Neuronal stem cell (in vitro differentiated cells): ENCODE measurements around the gene CHCHD4.

Experiments
- DNase-seq: peaks from one replicate; pipeline ENCODE4 v3.0.0-alpha.2; 2013; ENCODE audit warnings: low spot score
- H2AFZ ChIP-seq: one replicate; pipeline ENCODE4 v1.6.1; 2013; ENCODE audit warnings: mild to moderate bottlenecking, low read length, inconsistent platforms
- H2AK5ac ChIP-seq: 2 replicates; pipeline ENCODE4 v1.6.1; 2013; ENCODE audit warnings: low read depth, mild to moderate bottlenecking, inconsistent platforms, low read length, moderate library complexity, mixed read lengths
- H2BK120ac ChIP-seq: 2 replicates; pipeline ENCODE4 v1.6.1; 2013; ENCODE audit warnings: low read depth, mild to moderate bottlenecking, inconsistent platforms, low read length, moderate library complexity, mixed read lengths
- H2BK12ac ChIP-seq: one replicate; pipeline ENCODE4 v1.6.1; 2013; ENCODE audit warnings: low read length, inconsistent platforms
- H2BK15ac ChIP-seq: 2 replicates; pipeline ENCODE4 v1.6.1; 2013; ENCODE audit warnings: mild to moderate bottlenecking, low read length, inconsistent platforms, mixed read lengths
- H2BK5ac ChIP-seq: one replicate; pipeline ENCODE4 v1.6.1; 2013; ENCODE audit warnings: inconsistent platforms, mild to moderate bottlenecking, low read length, moderate library complexity
- H3K14ac ChIP-seq: one replicate; pipeline ENCODE4 v1.6.1; 2013; ENCODE audit warnings: low read length, inconsistent platforms
- H3K18ac ChIP-seq: 2 replicates; pipeline ENCODE4 v1.6.1; 2013; ENCODE audit warnings: low read length, inconsistent platforms
- H3K23ac ChIP-seq: 2 replicates; pipeline ENCODE4 v1.6.1; 2013; ENCODE audit warnings: low read depth, mild to moderate bottlenecking, mixed read lengths, low read length, inconsistent platforms; ENCODE audit not compliant: poor library complexity
- H3K27ac ChIP-seq: replicated peaks from 3 replicates; pipeline ENCODE4 v1.5.1; 2013; ENCODE audit warnings: low read length, inconsistent platforms
- H3K27me3 ChIP-seq, 3 experiments: 2 replicates each; pipeline ENCODE4 v1.6.1; 2013; ENCODE audit warnings: low read length in 3 of 3, mild to moderate bottlenecking in 2 of 3, inconsistent platforms in 1 of 3, low read depth in 1 of 3, mixed read lengths in 1 of 3, moderate library complexity in 1 of 3; ENCODE audit not compliant: control insufficient read depth in 3 of 3, insufficient read depth in 3 of 3
- H3K36me3 ChIP-seq, 2 donors: replicated peaks in 1 of 2; 2 replicates each; pipeline ENCODE4 v1.6.1; 2013; ENCODE audit warnings: low read length in 2 of 2; ENCODE audit not compliant: control insufficient read depth in 2 of 2, insufficient read depth in 2 of 2
- H3K4ac ChIP-seq: 2 replicates; pipeline ENCODE4 v1.6.1; 2013; ENCODE audit warnings: inconsistent platforms, mild to moderate bottlenecking, low read length, moderate library complexity
- H3K4me1 ChIP-seq, 2 donors: 1 replicate in 1 of 2; 2 replicates in 1 of 2; pipeline ENCODE4 v1.6.1; 2013; ENCODE audit warnings: low read length in 2 of 2, low read depth in 1 of 2; ENCODE audit not compliant: control insufficient read depth in 2 of 2, insufficient read depth in 1 of 2
- H3K4me2 ChIP-seq: one replicate; pipeline ENCODE4 v1.6.1; 2013; ENCODE audit warnings: mild to moderate bottlenecking, low read length, inconsistent platforms; ENCODE audit not compliant: insufficient read depth, poor library complexity, severe bottlenecking
- H3K4me3 ChIP-seq, 2 donors: 2 replicates each; pipeline ENCODE4 v1.5.1; 2013; ENCODE audit warnings: low read length in 2 of 2, mild to moderate bottlenecking in 2 of 2, inconsistent platforms in 1 of 2, moderate library complexity in 1 of 2
- H3K79me1 ChIP-seq: one replicate; pipeline ENCODE4 v1.6.1; 2013; ENCODE audit warnings: low read depth, mild to moderate bottlenecking, inconsistent platforms, low read length, moderate library complexity
- H3K9ac ChIP-seq: one replicate; pipeline ENCODE4 v1.6.1; 2013; ENCODE audit warnings: mild to moderate bottlenecking, low read depth, low read length, inconsistent platforms; ENCODE audit not compliant: poor library complexity
- H3K9me3 ChIP-seq, 2 donors: replicated peaks in 1 of 2; 2 replicates each; pipeline versions ENCODE3 to v1.6.1; 2013; ENCODE audit warnings: low read length in 2 of 2, mild to moderate bottlenecking in 2 of 2, inconsistent platforms in 1 of 2, low read depth in 1 of 2, mixed read lengths in 1 of 2, moderate library complexity in 1 of 2; ENCODE audit not compliant: control insufficient read depth in 2 of 2, insufficient read depth in 1 of 2
- H4K8ac ChIP-seq: one replicate; pipeline ENCODE4 v1.6.1; 2013; ENCODE audit warnings: low read depth, mild to moderate bottlenecking, inconsistent platforms, low read length, moderate library complexity
- H4K91ac ChIP-seq: one replicate; pipeline ENCODE4 v1.6.1; 2013; ENCODE audit warnings: low read length, low read depth, mild to moderate bottlenecking, inconsistent platforms; ENCODE audit not compliant: poor library complexity
- WGBS, 2 donors: extraction: QIAGEN DNeasy Blood & Tissue Kit; methylation state at CpG; one replicate each; pipeline ENCODE4 v1.1.7; 2013; ENCODE audit warnings: missing lambda C conversion rate in 2 of 2, mixed read lengths in 1 of 2; ENCODE audit not compliant: insufficient read length in 2 of 2, insufficient replicate concordance in 1 of 2; ENCODE audit errors: extremely low coverage in 2 of 2; 5-methylcytosine and 5-hydroxymethylcytosine counted together

Gene CHCHD4

DNA sequence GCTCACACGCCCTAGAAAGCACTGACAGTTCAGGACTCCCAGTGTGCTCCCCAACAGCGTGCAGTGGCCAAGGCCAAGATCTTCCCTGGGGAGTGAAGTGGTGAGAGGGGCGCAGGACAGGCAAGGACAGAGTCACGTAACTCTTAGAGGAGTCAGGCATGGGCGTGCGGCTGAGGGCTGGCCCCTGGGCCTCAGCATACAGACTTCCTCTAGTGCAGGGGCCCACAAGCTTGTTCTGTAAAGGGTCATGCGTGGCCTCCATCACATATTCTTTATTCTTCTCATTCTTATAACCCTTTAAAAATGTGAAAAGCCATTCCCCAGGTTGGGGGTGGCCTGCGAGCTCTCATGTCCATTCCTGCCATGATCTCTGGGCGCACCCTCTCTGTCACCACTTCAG is 25.4 kb upstream of the CHCHD4 start:
- Histone ChIP-seq H2BK12ac (no peak overlapping the region), H3K4me3 (no peak overlapping the region), H3K9ac (no peak overlapping the region), H2BK5ac (no peak overlapping the region), H2AFZ (no peak overlapping the region), H3K18ac (no peak overlapping the region), H2BK120ac (no peak overlapping the region), H2BK15ac (no peak overlapping the region), H3K79me1 (no peaks in the 10 kb centered on the region), H3K14ac (no peak overlapping the region), H3K4ac (no peak overlapping the region), H3K9me3 (no peaks in the 10 kb centered on the region), H4K91ac (no peak overlapping the region), H3K23ac (no peak overlapping the region), H3K4me2 (no peak overlapping the region), H3K27ac (no peak overlapping the region), H3K27me3 (no peaks in the 10 kb centered on the region), H4K8ac (no peak overlapping the region), H2AK5ac (no peak overlapping the region), H3K4me1 (peaks cover 0 to 7% of the 10 kb centered on the region in 2 donors), H3K36me3 (peaks cover 30 to 91% of the 10 kb centered on the region in 2 donors)
- no peak for DNase-seq
- WGBS, 2 donors = no CpG with 5 or more reads among the region's 9 CpGs

DNA sequence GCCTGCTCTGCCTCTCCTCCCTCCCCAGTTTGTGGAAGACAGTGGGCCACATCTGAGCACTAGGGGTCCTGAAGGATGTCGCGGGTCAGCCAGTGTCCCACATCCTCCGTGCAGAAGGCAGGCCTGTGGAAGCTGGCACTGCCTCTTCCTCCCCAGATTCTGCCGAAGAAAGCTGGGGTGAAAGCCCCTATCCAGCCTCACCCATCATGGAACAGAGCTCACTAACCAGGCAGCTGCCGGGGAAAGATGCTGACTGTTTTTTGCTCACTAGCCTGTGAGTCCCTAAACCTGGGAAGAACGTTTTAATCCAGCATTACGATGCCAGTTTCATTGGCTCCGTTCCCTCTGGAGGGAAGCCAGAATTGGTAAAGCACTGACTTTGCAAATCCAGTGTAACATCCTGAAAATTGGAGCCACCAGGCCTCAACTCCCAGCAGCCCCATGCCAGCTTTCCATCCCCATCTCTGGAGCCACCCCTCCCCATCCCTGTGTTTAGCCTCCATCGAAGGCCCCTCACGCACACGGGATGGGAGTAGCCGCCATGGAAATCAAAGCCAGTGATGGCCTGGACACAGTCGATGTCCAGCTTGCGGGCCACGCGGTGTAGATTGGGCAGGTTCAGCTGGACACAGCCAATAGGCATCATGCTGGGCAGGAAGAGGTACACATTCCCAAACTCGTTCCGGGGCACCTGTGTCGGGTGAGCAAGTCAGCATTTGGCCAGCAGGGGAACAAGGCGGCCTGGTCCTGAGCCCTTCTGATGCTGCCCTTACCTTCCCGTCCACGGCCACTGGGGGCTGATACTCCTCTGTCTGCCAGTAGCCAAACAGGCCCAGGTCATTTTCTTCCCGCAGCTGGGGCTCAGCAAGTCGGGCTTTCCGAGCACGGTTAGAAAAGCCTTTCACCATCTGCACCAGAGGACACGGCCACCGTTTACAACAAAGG is 23.6 kb upstream of the CHCHD4 start:
- Histone ChIP-seq H2BK15ac (no peak overlapping the region), H3K9me3 (no peaks in the 10 kb centered on the region), H2BK120ac (no peak overlapping the region), H3K23ac (peak overlapping the region; percentile 32), H4K8ac (no peak overlapping the region), H3K14ac (no peak overlapping the region), H3K4me1 (peaks cover 7 to 18% of the 10 kb centered on the region in 2 donors), H3K18ac (no peak overlapping the region), H2AFZ (no peak overlapping the region), H2BK5ac (no peak overlapping the region), H3K4ac (no peak overlapping the region), H3K4me3 (no peak overlapping the region), H3K27ac (no peak overlapping the region), H3K36me3 (peaks cover 23 to 83% of the 10 kb centered on the region in 2 donors), H3K27me3 (no peaks in the 10 kb centered on the region), H3K9ac (peak overlapping the region; percentile 2), H3K4me2 (no peak overlapping the region), H2AK5ac (no peak overlapping the region), H4K91ac (no peak overlapping the region), H3K79me1 (no peaks in the 10 kb centered on the region), H2BK12ac (no peak overlapping the region)
- WGBS, 2 donors = no CpG with 5 or more reads among the region's 28 CpGs
- no peak for DNase-seq

DNA sequence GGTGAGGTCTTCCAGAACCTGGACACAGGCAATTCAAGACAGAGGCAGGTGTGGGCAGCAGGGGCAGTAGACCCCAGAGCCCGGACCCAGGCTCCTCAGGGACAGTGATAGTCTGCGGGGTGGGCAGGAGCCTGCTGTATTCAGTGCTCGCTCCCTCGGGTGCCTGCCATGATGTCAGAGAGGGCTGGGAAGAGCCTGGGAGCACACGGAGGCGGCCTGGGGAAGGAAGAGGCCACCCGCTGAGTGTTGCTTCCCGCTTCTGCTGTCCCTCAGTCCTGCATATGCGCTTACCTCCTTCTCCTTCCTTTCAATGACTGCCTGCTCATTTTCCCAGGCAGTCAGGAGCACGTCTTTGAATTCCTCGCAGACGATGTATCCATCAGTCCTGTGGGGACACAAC is 22.9 kb upstream of the CHCHD4 start:
- no peak overlapping the region for H4K8ac ChIP-seq
- no peak overlapping the region for H2BK12ac ChIP-seq
- no peak overlapping the region for H2AK5ac ChIP-seq
- no peak for DNase-seq
- H2BK120ac ChIP-seq = no peak overlapping the region
- H2BK15ac ChIP-seq = no peak overlapping the region
- no CpG with 5 or more reads among the region's 12 CpGs for WGBS, 2 donors
- H3K79me1 ChIP-seq = no peaks in the 10 kb centered on the region
- peak overlapping the region; percentile 2 for H3K9ac ChIP-seq
- H2BK5ac ChIP-seq = no peak overlapping the region
- no peak overlapping the region for H3K4me3 ChIP-seq
- peak overlapping the region; percentile 32 for H3K23ac ChIP-seq
- no peak overlapping the region for H3K4me2 ChIP-seq
- H3K4ac ChIP-seq = no peak overlapping the region
- H4K91ac ChIP-seq = no peak overlapping the region
- H3K27ac ChIP-seq = no peak overlapping the region
- H3K9me3 ChIP-seq = no peaks in the 10 kb centered on the region
- H3K14ac ChIP-seq = no peak overlapping the region
- H2AFZ ChIP-seq = no peak overlapping the region
- H3K27me3 ChIP-seq = no peaks in the 10 kb centered on the region
- H3K18ac ChIP-seq = no peak overlapping the region
- H3K4me1 ChIP-seq = peaks cover 7 to 18% of the 10 kb centered on the region in 2 donors
- peaks cover 22 to 83% of the 10 kb centered on the region in 2 donors for H3K36me3 ChIP-seq

DNA sequence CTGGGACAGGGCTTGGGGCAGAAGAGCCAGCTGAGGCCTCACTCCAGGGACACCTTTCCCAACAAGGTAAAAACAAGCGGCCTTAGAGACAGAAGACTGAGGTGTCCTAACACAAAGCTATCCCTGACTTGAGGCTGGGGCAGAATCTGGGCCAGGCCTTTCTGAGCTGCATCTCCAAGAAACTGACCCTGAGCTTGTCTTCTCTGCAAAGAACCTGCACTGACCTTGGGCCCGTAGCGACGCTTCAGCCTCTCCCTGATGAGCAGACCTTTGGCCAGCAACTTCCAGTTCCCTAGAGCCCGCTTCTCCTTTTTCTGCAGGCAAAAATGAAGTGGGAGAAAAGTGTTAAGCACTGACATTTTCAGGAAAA is 22.4 kb upstream of the CHCHD4 start:
- H3K27ac ChIP-seq = no peak overlapping the region
- no peak overlapping the region for H3K4me3 ChIP-seq
- H3K4ac ChIP-seq = no peak overlapping the region
- H3K9ac ChIP-seq = peak overlapping the region; percentile 50
- H3K9me3 ChIP-seq = no peaks in the 10 kb centered on the region
- no peak overlapping the region for H2AFZ ChIP-seq
- WGBS, 2 donors = no CpG with 5 or more reads among the region's 5 CpGs
- H2BK120ac ChIP-seq = no peak overlapping the region
- H3K14ac ChIP-seq = no peak overlapping the region
- H4K91ac ChIP-seq = no peak overlapping the region
- no peak overlapping the region for H3K4me2 ChIP-seq
- H3K36me3 ChIP-seq = peaks cover 19 to 83% of the 10 kb centered on the region in 2 donors
- no peak for DNase-seq
- H2AK5ac ChIP-seq = no peak overlapping the region
- peak overlapping the region; percentile 47 for H2BK5ac ChIP-seq
- no peak overlapping the region for H2BK12ac ChIP-seq
- H4K8ac ChIP-seq = no peak overlapping the region
- no peak overlapping the region for H3K23ac ChIP-seq
- H3K18ac ChIP-seq = no peak overlapping the region
- no peaks in the 10 kb centered on the region for H3K79me1 ChIP-seq
- no peak overlapping the region for H2BK15ac ChIP-seq
- peaks cover 7 to 18% of the 10 kb centered on the region in 2 donors for H3K4me1 ChIP-seq
- H3K27me3 ChIP-seq = no peaks in the 10 kb centered on the region
